ENCODE measurements around the gene RFX3.

DNA sequence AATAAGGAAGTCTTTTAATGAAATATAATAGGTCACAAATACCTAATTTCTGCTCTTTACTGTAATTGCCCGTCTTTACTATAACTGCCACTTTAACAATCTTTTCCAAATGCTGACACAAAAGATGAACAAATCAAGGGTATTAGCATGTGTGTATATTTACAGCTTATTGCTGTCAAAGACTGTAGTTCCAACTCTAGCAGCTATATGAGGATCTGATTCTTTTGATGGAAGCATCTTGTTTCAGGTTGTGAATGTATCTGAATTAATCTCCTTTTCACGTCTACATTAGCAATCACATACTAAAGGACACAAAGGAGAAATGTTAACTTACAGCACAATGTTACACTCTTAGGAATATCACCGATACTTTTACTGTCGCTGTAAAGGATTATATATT, 27.9 kb downstream of the RFX3 start:
- TF ChIP-seq, protein P1, sequence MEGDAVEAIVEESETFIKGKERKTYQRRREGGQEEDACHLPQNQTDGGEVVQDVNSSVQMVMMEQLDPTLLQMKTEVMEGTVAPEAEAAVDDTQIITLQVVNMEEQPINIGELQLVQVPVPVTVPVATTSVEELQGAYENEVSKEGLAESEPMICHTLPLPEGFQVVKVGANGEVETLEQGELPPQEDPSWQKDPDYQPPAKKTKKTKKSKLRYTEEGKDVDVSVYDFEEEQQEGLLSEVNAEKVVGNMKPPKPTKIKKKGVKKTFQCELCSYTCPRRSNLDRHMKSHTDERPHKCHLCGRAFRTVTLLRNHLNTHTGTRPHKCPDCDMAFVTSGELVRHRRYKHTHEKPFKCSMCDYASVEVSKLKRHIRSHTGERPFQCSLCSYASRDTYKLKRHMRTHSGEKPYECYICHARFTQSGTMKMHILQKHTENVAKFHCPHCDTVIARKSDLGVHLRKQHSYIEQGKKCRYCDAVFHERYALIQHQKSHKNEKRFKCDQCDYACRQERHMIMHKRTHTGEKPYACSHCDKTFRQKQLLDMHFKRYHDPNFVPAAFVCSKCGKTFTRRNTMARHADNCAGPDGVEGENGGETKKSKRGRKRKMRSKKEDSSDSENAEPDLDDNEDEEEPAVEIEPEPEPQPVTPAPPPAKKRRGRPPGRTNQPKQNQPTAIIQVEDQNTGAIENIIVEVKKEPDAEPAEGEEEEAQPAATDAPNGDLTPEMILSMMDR (IDR thresholded peaks at IDR 0.05; ENCODE audit: low read length): no peak
- no peak for TF ChIP-seq EZH2 (optimal IDR thresholded peaks at IDR 0.05; ENCODE audit: low read depth, low read length)

All from MM.1S (cell line).